ENCODE data around the gene PLD1. TPM values are rescaled to one million over a fixed set of nuclear protein-coding genes. Genes with fewer than 3 reads are reported as not detected.
A peak's percentile ranks its signal among the peaks of the same experiment; 100 is the strongest.

Gene PLD1
- total RNA-seq, 1 donor: 18.1 TPM

DNA sequence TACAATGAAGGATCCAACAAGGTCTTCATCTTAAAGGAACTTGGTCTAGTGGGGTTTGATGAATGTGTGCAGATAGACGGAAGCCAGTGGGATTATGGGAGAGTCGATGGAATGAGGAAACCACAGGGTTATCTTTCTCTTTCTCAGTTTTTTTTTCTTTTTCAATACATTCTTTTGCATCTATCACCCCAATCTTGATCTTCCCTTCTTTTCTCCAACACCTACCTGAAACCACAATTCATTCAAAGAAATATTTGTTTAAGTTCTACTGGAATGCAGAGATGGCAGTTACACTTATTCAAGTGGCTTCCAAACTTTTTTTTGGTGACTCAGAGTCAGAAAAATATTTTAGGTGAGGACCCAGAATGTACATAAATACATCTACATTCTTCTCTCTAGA, 34.6 kb upstream of the PLD1 start:
- Histone ChIP-seq H3K36me3 (ENCODE audit: insufficient read depth, low read length) (no peaks in the 10 kb centered on the region), H2AFZ (ENCODE audit: low read length) (no peak overlapping the region), H3K79me2 (ENCODE audit: insufficient read depth, low read length) (no peaks in the 10 kb centered on the region), H3K4me2 (ENCODE audit: insufficient read depth, low read length) (no peak overlapping the region), H4K20me1 (ENCODE audit: insufficient read depth, low read length) (no peaks in the 10 kb centered on the region), H3K4me3 (ENCODE audit: insufficient read depth, low read length) (no peak overlapping the region), H3K9me3 (ENCODE audit: low read depth, low read length) (no peaks in the 10 kb centered on the region), H3K27me3 (ENCODE audit: insufficient read depth, low read length) (no peaks in the 10 kb centered on the region), H3K4me1 (ENCODE audit: insufficient read depth, low read length) (peaks cover 26% of the 10 kb centered on the region), H3K27ac (ENCODE audit: low read depth, low read length) (no peak overlapping the region)
- no peak for DNase-seq (ENCODE audit: insufficient read length, low spot score, missing footprints)
- TF ChIP-seq, protein P1, sequence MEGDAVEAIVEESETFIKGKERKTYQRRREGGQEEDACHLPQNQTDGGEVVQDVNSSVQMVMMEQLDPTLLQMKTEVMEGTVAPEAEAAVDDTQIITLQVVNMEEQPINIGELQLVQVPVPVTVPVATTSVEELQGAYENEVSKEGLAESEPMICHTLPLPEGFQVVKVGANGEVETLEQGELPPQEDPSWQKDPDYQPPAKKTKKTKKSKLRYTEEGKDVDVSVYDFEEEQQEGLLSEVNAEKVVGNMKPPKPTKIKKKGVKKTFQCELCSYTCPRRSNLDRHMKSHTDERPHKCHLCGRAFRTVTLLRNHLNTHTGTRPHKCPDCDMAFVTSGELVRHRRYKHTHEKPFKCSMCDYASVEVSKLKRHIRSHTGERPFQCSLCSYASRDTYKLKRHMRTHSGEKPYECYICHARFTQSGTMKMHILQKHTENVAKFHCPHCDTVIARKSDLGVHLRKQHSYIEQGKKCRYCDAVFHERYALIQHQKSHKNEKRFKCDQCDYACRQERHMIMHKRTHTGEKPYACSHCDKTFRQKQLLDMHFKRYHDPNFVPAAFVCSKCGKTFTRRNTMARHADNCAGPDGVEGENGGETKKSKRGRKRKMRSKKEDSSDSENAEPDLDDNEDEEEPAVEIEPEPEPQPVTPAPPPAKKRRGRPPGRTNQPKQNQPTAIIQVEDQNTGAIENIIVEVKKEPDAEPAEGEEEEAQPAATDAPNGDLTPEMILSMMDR (IDR thresholded peaks at IDR 0.05; ENCODE audit: extremely low read depth, low read depth, low read length): no peak

DNA sequence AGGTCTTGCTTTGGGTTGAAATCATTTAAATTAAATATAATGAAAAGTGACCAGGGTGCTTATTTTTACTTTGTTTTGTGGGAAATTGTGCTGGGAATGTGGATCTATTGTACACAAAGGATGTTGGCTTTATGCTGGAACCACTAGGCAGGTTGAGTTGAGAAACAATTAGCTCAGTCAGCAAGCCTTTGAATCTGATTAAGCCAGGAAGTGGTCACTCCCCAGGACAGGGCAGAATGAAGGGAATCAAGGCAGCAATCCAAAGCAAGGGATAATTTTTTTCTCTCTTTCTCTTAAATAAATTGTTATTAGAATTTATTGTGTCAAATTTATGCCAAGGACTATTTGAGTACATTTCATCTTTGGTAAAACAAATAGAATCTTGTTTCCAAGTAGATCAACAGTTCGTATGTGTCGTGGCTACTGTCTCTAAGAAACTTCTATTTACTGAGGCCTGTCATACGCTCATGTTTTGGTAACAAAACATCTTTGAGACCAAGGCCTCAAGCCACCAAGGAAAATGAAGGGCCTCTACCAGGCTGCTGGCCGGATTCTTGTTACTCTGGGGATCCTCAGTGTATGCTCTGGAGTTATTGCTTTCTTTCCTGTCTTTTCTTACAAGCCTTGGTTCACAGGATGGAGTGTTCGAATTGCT, 32.7 kb upstream of the PLD1 start, which contains the start of gene TMEM212:
Gene TMEM212, plus strand, starts transcription at position 486 of the 655 bp plus-strand sequence. Its CDS starts 35 bp downstream, at position 521.
- no peak for DNase-seq (ENCODE audit: insufficient read length, low spot score, missing footprints)
- no peak within 1 kb of the TSS for H3K4me2 ChIP-seq (ENCODE audit: insufficient read depth, low read length)
- TF ChIP-seq, protein P1 (IDR thresholded peaks at IDR 0.05; ENCODE audit: extremely low read depth, low read depth, low read length): no peak
- H3K27me3 ChIP-seq (ENCODE audit: insufficient read depth, low read length): no peaks in the 10 kb centered on the region
- H3K4me1 ChIP-seq (ENCODE audit: insufficient read depth, low read length): peaks cover 37% of the 10 kb centered on the region
- peak within 1 kb of the TSS; percentile 26 for H2AFZ ChIP-seq (ENCODE audit: low read length)
- peak within 1 kb of the TSS; percentile 38 for H3K27ac ChIP-seq (ENCODE audit: low read depth, low read length)
- no peak within 1 kb of the TSS for H3K4me3 ChIP-seq (ENCODE audit: insufficient read depth, low read length)
- no peaks in the 10 kb centered on the region for H4K20me1 ChIP-seq (ENCODE audit: insufficient read depth, low read length)
- no peaks in the 10 kb centered on the region for H3K36me3 ChIP-seq (ENCODE audit: insufficient read depth, low read length)
- H3K9me3 ChIP-seq (ENCODE audit: low read depth, low read length): no peaks in the 10 kb centered on the region
- no peaks in the 10 kb centered on the region for H3K79me2 ChIP-seq (ENCODE audit: insufficient read depth, low read length)

DNA sequence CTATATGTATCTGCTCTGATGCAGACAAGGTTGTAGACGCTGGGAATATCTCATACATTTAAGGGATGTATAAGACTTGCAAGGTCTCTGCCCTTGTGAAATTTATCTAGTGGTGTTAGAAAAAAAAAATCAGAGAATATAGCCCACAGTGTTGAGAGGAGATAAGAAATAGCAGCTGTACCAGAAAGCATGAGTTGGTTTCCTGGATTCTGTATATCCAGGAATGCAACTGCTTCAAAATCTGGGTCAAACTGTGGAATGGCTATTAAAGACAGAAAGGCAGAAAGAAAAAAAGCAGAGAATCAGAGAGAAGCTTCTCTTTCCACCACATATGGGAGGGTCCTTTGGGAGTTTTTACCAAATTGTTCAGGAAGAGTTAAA, 31.3 kb upstream of the PLD1 start:
- H4K20me1 ChIP-seq (ENCODE audit: insufficient read depth, low read length): no peaks in the 10 kb centered on the region
- H3K4me3 ChIP-seq (ENCODE audit: insufficient read depth, low read length): no peak overlapping the region
- H3K27me3 ChIP-seq (ENCODE audit: insufficient read depth, low read length): no peaks in the 10 kb centered on the region
- H2AFZ ChIP-seq (ENCODE audit: low read length): no peak overlapping the region
- peak overlapping the region; percentile 22 for H3K27ac ChIP-seq (ENCODE audit: low read depth, low read length)
- H3K4me2 ChIP-seq (ENCODE audit: insufficient read depth, low read length): no peak overlapping the region
- no peaks in the 10 kb centered on the region for H3K79me2 ChIP-seq (ENCODE audit: insufficient read depth, low read length)
- no peaks in the 10 kb centered on the region for H3K9me3 ChIP-seq (ENCODE audit: low read depth, low read length)
- H3K36me3 ChIP-seq (ENCODE audit: insufficient read depth, low read length): no peaks in the 10 kb centered on the region
- H3K4me1 ChIP-seq (ENCODE audit: insufficient read depth, low read length): peaks cover 41% of the 10 kb centered on the region
- TF ChIP-seq, protein P1 (IDR thresholded peaks at IDR 0.05; ENCODE audit: extremely low read depth, low read depth, low read length): no peak
- DNase-seq (ENCODE audit: insufficient read length, low spot score, missing footprints): no peak

DNA sequence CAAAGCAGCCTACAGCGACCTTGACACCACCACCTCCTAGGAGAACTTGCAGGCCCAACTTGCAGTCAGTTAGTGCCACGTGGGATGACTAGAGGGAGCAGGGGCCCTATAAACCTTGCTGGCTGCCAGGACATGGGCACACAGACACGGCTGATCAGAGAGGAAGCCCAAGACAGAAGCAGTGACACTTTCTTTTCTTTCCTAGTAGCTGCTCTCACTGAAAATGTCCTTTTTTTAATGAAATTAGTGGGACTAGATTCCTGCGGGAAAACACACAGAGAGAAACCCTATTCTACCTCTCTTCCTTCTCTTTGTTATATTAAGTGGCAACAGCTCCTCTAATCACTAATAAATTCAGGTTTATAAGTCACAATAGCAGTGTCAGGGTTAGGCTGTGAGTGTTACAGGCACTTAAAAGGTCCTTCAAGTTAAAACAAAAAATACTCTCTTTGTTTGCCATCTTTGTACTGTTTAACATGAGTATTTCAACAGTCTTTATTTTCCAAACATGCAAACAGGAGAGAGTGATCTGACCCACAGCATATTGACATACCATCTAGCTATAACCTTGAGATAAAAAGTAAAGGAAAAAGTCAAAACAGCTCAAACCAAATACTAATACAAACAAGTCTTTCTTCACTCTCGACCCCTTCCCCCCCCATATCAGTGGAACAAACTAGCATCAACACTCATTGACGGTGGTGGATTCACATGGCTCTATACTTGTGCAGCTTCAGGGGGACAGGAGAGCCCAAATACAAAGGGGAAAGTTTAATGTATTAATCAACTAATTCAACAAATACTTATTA, 30.7 kb upstream of the PLD1 start:
- H3K9me3 ChIP-seq (ENCODE audit: low read depth, low read length): no peaks in the 10 kb centered on the region
- H3K4me3 ChIP-seq (ENCODE audit: insufficient read depth, low read length): no peak overlapping the region
- no peak overlapping the region for H3K27ac ChIP-seq (ENCODE audit: low read depth, low read length)
- DNase-seq (ENCODE audit: insufficient read length, low spot score, missing footprints): no peak
- TF ChIP-seq, protein P1 (IDR thresholded peaks at IDR 0.05; ENCODE audit: extremely low read depth, low read depth, low read length): no peak
- no peak overlapping the region for H3K4me2 ChIP-seq (ENCODE audit: insufficient read depth, low read length)
- H4K20me1 ChIP-seq (ENCODE audit: insufficient read depth, low read length): no peaks in the 10 kb centered on the region
- peak overlapping the region; percentile 34 for H2AFZ ChIP-seq (ENCODE audit: low read length)
- no peaks in the 10 kb centered on the region for H3K27me3 ChIP-seq (ENCODE audit: insufficient read depth, low read length)
- peaks cover 35% of the 10 kb centered on the region for H3K4me1 ChIP-seq (ENCODE audit: insufficient read depth, low read length)
- no peaks in the 10 kb centered on the region for H3K36me3 ChIP-seq (ENCODE audit: insufficient read depth, low read length)
- H3K79me2 ChIP-seq (ENCODE audit: insufficient read depth, low read length): no peaks in the 10 kb centered on the region

All from osteoblast (primary cell).